Left hindlimb (tissue), 1 donor: ENCODE measurements around the gene TCF4.

Source experiments
- DNase-seq: peaks from one replicate; pipeline ENCODE4 v3.0.0-alpha.2; 2018

Gene TCF4

DNA sequence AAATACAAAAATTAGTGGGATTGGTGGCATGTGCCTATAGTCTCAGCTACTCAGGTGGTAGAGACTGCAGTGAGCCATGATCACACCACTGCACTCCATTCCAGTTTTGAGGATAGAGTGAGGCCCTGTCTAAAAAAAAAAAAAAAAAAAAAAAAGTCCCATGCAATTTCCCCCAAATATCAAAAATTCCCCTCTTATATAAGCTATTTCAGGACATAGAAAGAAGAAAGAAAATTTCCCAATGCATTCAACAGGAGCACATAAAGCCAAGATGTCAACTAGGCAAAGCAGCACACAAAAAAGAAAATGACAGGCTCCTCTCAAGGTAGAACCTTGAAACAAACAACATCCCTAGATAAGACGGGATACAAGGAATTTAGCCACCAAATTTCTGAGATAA, 213.3 kb downstream of the TCF4 start:
- no peak for DNase-seq

GRCh38 chr18:55372209-55372608, 215.8 kb downstream of the TCF4 start:
- DNase-seq: no peak

DNA sequence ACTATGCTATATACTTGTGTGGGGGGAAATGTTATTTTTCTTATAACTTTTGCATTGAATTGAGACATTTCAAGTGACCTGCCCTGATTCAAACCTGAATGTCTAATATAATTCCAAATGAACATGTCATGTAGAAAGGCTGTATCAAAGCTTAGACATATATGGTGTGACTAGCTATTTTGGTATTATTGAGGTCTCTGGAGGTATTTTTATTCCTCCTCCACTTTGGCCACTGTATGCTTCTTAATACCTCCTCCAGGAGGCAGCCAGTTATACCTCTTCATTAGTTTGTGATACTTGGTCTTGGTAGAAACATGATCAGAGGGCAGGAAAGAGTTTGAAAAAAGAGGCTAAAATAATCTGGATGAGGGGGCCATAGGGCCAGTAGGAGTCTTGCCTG, 217.1 kb downstream of the TCF4 start:
- DNase-seq: no peak

DNA sequence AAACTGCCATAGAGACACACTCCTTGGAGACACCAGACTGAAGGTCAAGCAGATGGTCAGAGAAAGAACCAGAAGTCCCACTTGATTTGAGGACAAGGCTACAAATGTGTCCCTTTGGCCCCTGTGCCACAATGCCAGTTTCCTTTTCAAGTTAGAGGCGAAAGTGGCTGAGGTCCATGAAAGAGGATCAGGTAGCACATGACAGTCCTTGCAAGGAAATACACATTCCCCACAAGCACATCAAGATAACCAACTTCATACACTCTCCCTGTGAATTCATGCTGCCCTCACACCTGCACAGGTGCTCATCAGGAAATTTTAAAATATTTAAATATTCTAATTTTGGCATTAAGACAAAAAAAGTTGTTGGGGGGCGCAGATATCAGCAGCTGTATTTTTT, 218.6 kb downstream of the TCF4 start:
- no peak for DNase-seq

GRCh38 chr18:55365342-55365741, 222.7 kb downstream of the TCF4 start:
- no peak for DNase-seq

DNA sequence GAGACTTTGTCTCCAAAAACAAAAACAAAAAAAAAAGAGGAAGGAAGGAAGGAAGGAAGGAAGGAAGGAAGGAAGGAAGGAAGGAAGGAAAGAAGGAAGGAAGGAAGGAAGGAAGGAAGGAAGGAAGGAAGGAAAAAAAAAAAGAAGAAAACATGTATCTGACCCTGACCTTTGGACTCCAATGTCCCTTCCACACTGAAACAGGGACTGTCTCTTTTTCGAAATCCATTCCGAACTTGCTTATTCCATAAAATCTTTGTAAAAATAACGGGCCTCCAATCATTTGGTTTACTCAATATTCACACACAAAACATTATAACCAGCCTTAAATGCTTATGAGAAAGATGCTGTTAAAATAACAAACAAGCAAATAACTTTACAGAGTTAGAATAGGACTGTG, 225.7 kb downstream of the TCF4 start:
- DNase-seq: no peak

DNA sequence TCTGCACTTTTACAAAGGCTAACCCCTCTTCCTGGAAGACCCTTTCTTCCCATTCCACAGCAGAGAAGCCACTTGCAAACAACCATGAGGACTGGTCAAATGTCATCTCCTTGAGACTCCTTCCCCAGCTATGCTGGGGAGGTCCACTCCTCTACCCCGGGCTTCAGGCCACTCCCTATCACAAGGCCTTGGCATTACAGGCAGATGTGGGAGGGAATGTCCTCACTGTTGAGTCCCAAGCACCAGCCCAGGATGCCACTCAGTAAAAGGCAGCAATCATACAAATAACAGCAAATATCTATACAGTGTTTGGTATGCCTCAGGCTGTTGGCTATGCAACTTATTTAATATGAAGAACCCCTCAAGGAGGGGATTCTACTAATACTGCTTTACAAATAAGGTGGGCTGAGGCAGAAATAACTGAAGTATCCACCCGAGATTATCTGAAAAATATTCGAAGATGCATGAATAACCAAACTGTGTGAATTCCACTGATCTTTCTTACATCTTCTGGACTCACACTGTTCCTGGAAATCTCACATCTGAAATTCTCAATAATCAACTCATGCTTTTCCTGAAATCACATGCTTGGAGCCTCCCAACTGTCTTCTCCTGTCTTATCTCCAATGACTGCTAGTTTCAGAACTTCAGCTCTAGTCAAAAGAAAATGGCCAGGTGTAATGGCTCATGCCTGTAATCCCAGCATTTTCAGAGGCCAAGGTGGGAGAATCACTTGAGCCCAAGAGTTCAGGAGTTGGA, 226.3 kb downstream of the TCF4 start:
- no peak for DNase-seq

DNA sequence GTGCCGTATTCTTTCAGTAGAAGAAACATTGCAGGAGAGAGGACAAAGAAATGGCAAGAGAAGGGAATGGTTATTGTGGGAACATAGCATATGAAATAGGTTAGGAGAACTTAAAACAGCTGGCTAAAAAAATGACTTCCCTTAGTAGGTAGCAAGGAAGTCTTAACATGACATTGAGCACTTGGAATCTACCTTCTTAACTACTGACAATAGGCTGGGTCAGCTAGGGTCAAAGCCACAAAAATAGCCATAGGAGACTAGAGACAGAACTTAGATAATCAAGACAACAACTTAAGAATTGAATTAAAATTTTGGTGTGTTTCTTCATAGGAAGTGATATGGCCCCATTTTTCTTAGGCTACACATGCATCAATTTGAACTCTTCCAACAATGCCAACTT, 227.9 kb downstream of the TCF4 start:
- no peak for DNase-seq

DNA sequence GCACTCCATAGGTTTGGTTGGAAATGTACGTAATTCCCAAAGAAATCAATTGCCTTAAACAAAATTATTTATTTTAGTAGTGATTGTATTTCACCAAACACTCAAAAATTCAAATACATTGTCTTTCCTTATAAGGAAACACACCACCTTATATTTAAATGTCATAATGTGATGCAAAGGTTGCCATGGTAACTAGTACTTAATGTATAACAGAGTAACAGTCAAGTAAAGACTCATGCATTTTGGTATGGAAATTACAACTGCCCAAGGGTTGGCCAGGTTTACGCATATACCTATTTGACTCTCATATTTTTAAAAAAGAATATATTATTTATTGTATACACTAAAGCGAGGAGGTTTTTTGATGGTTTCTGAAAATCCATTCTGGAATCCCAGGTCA, 231.2 kb downstream of the TCF4 start:
- no peak for DNase-seq

DNA sequence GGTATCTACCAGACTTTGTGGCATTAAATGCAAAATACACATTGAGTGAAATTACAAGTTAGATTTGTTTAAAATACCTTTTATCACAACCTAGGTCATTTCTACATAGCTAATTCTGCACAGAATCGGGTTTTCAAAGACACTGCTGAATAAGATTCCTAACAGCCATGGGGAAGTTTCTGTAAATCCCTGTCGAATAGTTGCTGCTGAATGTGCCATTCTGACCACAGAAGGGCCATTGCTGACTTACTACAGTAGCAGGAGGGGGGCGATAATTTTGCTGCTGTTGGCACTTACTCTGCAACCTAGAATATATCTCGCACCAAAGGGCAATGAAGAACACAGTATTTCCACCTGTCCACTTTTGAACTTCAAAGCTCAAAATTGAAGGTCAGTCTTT, 232.8 kb downstream of the TCF4 start:
- no peak for DNase-seq

DNA sequence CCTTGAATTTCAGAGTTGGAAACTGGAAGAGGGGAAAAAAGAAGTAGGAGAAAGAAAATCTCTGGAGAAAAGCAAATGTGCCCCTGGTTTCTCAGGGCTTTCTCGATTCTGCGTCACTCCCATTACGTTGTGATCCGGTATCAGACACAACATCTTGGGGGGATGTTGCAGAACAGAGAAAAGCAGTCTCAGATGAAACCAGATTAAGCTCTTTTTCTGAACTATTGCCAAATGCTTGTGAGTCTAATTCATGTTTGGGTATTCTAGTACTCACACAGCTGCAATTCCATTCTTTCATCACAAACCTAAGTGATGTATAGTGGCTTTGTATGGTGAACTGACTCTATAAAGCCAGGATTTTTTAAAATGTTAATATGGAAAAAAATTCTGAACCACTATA, 233.2 kb downstream of the TCF4 start:
- DNase-seq: no peak

DNA sequence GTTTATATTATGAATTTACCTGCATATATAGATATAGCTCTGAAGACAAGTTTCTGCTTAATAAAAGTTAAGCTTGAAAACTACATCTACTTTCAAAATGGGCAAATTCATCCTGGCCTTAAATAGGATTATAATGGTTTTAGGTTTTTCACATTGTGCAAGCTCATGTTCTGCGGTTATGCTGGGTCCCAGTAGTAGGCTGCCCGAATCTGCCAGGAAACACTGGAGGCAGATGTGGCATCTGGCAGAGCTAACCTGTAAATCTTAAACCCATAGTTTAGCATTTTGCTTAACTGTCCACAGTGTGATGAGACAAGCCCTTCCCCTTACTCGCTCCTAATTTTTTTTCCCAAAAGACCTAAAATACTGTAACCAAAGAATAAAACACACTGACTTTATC, 234.2 kb downstream of the TCF4 start:
- no peak for DNase-seq

- DNase-seq: no peak
Observed at GRCh38 chr18:55353391-55353790, 234.6 kb downstream of the TCF4 start.

- no peak for DNase-seq
Observed at GRCh38 chr18:55351980-55352714, 235.8 kb downstream of the TCF4 start.

- DNase-seq: no peak
Observed at GRCh38 chr18:55351241-55351691, 236.7 kb downstream of the TCF4 start.

GRCh38 chr18:55349685-55350084, 238.3 kb downstream of the TCF4 start:
- DNase-seq: no peak

GRCh38 chr18:55346961-55347740, 240.8 kb downstream of the TCF4 start:
- DNase-seq: no peak

GRCh38 chr18:55346387-55346786, 241.6 kb downstream of the TCF4 start:
- no peak for DNase-seq

DNA sequence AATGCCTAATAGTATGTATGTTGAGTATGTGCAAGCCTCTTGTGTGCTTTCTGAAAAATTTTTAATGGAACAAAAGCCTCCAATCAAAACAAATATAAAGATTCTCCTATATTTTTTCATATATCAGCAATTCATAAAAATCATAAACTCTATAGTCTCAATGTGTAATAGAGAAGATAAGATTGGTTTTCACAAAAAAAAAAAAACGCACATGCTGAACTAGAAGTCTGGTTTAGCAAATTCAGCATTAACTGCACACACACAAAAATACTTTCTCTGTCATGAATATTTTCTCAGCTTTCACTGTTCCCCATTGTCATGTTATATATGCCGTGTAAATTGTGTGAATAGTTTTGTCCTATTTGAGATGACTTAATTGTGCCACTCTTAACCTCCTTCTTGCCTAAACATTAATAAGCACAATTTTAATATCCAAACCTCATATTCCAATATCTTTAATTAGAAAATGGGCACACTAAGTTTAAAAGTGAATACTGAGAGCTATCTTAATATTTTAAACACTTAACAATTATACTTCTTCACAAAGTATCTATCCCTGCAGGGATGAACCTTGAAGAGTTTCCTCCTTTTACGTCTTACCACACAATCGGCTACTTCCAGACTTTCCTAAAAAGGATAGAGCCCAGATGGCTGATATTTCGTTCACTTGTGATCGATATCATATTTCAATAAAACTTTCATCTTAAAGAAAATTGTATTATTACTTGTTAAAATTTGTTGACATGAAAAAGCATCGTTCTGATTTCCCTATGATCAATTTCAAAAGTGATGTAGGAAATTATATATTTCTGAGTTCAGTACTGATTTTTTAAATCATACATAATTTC, 242.7 kb downstream of the TCF4 start:
- no peak for DNase-seq

DNA sequence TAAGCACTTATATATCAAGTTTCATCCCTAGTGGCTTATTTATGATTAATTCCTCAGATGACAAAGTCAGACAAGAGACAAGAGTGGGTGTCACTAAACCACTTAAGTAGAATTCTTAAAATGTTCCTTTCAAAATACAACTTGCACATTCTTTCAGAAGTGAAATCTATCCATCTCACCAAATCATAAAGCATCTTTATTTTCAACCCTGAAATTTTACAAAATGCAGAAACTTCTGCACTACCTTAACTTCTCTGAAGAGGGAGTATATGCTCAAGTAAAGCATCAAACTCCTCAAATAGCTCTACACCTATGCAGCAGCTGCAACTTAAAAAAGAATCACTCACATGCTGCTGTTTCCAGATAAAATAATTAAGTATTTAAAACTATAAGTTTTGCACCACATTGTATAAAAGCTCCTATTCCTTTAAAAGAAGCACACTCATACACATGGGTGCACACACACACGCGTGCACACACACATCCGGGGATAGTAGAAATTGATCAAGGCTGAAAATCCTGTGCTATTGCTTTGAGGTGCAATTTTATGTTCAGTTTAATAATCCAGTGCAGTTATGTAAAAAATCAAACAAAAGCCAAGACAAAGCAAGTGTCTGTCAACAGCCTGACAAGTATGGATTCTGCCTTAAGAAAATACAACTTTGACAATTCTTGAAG, 244.5 kb downstream of the TCF4 start:
- no peak for DNase-seq

GRCh38 chr18:55340998-55341397, 247.0 kb downstream of the TCF4 start:
- no peak for DNase-seq

DNA sequence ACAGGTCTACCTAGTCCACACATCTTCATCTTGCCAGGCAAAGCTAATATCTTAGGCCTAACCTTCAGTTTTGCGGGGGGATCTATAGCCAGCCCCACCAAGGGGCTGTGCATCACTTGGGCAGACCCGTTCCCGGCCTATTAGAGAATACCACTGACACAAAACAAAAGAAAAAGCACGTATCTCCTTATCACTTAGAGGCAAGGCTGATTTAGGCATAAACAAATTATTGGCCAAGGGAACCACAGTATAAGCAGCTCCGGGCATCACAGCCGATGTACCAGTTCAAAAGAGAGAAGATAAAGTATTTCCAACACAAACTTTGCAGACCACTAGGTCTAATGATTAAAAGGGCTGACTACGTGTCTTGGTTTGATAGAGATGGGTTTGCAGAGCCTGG, 248.0 kb downstream of the TCF4 start:
- no peak for DNase-seq
